ENCODE results near the gene ACR. TPM values are rescaled to one million over a fixed set of nuclear protein-coding genes. Genes with fewer than 3 reads are reported as not detected.

ACR gene
- total RNA-seq, 1 experiment from 2014 or later: not detected

GRCh38 chr22:50699756-50700386 is 38.1 kb upstream of the ACR start:
- peaks cover 17% of the 10 kb centered on the region; the same call in 1 of the 2 replicates for H3K27me3 ChIP-seq
- no peak overlapping the region for H3K4me3 ChIP-seq
- DNase-seq: peak in 1 of 2 experiments; percentile 16
- no peaks in the 10 kb centered on the region for H3K9me3 ChIP-seq (replicated peaks)
- no peaks in the 10 kb centered on the region for H3K4me1 ChIP-seq
- no peak overlapping the region for H3K27ac ChIP-seq
- H3K36me3 ChIP-seq: no peaks in the 10 kb centered on the region

- no peak for DNase-seq
- Histone ChIP-seq H3K36me3 (no peaks in the 10 kb centered on the region), H3K4me3 (no peak overlapping the region), H3K9me3 (replicated peaks) (no peaks in the 10 kb centered on the region), H3K27me3 (peaks cover 17% of the 10 kb centered on the region; the same call in 1 of the 2 replicates), H3K4me1 (no peaks in the 10 kb centered on the region), H3K27ac (no peak overlapping the region)
These were observed 37.5 kb upstream of the ACR start for GRCh38 chr22:50700387-50701075.

GRCh38 chr22:50701076-50701419 is 37.0 kb upstream of the ACR start:
- Histone ChIP-seq H3K27ac (no peak overlapping the region), H3K36me3 (no peaks in the 10 kb centered on the region), H3K4me1 (no peaks in the 10 kb centered on the region), H3K9me3 (replicated peaks) (no peaks in the 10 kb centered on the region), H3K4me3 (no peak overlapping the region), H3K27me3 (peaks cover 17% of the 10 kb centered on the region; the same call in 1 of the 2 replicates)
- no peak for DNase-seq

GRCh38 chr22:50701428-50702154 is 36.4 kb upstream of the ACR start:
- Histone ChIP-seq H3K27ac (no peak overlapping the region), H3K27me3 (peaks cover 17% of the 10 kb centered on the region; the same call in 1 of the 2 replicates), H3K9me3 (replicated peaks) (no peaks in the 10 kb centered on the region), H3K4me3 (no peak overlapping the region), H3K4me1 (no peaks in the 10 kb centered on the region), H3K36me3 (no peaks in the 10 kb centered on the region)
- DNase-seq: no peak

GRCh38 chr22:50702261-50702671 is 35.7 kb upstream of the ACR start:
- Histone ChIP-seq H3K9me3 (replicated peaks) (no peaks in the 10 kb centered on the region), H3K27me3 (peaks cover 18% of the 10 kb centered on the region), H3K4me3 (no peak overlapping the region), H3K36me3 (no peaks in the 10 kb centered on the region), H3K4me1 (no peaks in the 10 kb centered on the region), H3K27ac (no peak overlapping the region)
- DNase-seq: no peak

- DNase-seq: no peak
- Histone ChIP-seq H3K27me3 (peaks cover 20% of the 10 kb centered on the region), H3K9me3 (replicated peaks) (no peaks in the 10 kb centered on the region), H3K36me3 (no peaks in the 10 kb centered on the region), H3K27ac (no peak overlapping the region), H3K4me1 (no peaks in the 10 kb centered on the region), H3K4me3 (no peak overlapping the region)
These were observed 34.9 kb upstream of the ACR start for GRCh38 chr22:50702821-50703725.

- Histone ChIP-seq H3K36me3 (no peaks in the 10 kb centered on the region), H3K27me3 (peaks cover 19% of the 10 kb centered on the region), H3K4me3 (no peak overlapping the region), H3K27ac (no peak overlapping the region), H3K4me1 (no peaks in the 10 kb centered on the region), H3K9me3 (replicated peaks) (no peaks in the 10 kb centered on the region)
- no peak for DNase-seq
These were observed 34.1 kb upstream of the ACR start for GRCh38 chr22:50703726-50704509.

- no peak for DNase-seq
- Histone ChIP-seq H3K36me3 (no peaks in the 10 kb centered on the region), H3K4me1 (no peaks in the 10 kb centered on the region), H3K4me3 (no peak overlapping the region), H3K27ac (no peak overlapping the region), H3K27me3 (peaks cover 17% of the 10 kb centered on the region), H3K9me3 (replicated peaks) (no peaks in the 10 kb centered on the region)
These were observed 33.3 kb upstream of the ACR start for GRCh38 chr22:50704510-50705218.

- H3K27me3 ChIP-seq: peaks cover 11% of the 10 kb centered on the region
- H3K4me3 ChIP-seq: no peak overlapping the region
- DNase-seq: peak; percentile 82 to 85
These were observed 32.7 kb upstream of the ACR start for GRCh38 chr22:50705219-50705691.

GRCh38 chr22:50705851-50706351 is 32.1 kb upstream of the ACR start:
- H3K4me1 ChIP-seq: no peaks in the 10 kb centered on the region
- H3K4me3 ChIP-seq: no peak overlapping the region
- DNase-seq: no peak
- H3K27ac ChIP-seq: no peak overlapping the region
- H3K27me3 ChIP-seq: peaks cover 7% of the 10 kb centered on the region; the same call in 1 of the 2 replicates
- no peaks in the 10 kb centered on the region for H3K36me3 ChIP-seq
- no peaks in the 10 kb centered on the region for H3K9me3 ChIP-seq (replicated peaks)

More at GRCh38 chr22:50705219-50705691, 32.7 kb upstream of the ACR start:
- H3K4me1 ChIP-seq: no peaks in the 10 kb centered on the region
- H3K27ac ChIP-seq: no peak overlapping the region
- H3K9me3 ChIP-seq (replicated peaks): no peaks in the 10 kb centered on the region
- H3K36me3 ChIP-seq: no peaks in the 10 kb centered on the region

- no peak overlapping the region for H3K4me3 ChIP-seq
- no peak overlapping the region for H3K27ac ChIP-seq
- H3K4me1 ChIP-seq: no peaks in the 10 kb centered on the region
- no peaks in the 10 kb centered on the region for H3K36me3 ChIP-seq
- H3K9me3 ChIP-seq (replicated peaks): no peaks in the 10 kb centered on the region
- DNase-seq: no peak
- peaks cover 7% of the 10 kb centered on the region; the same call in 1 of the 2 replicates for H3K27me3 ChIP-seq
These were observed 31.4 kb upstream of the ACR start for GRCh38 chr22:50706481-50707125.

- no peaks in the 10 kb centered on the region for H3K9me3 ChIP-seq (replicated peaks)
These were observed 29.5 kb upstream of the ACR start for GRCh38 chr22:50708474-50708873.

GRCh38 chr22:50708996-50709395 is 29.0 kb upstream of the ACR start:
- no peak for DNase-seq
- Histone ChIP-seq H3K27ac (no peak overlapping the region), H3K9me3 (replicated peaks) (no peaks in the 10 kb centered on the region), H3K36me3 (no peaks in the 10 kb centered on the region), H3K4me1 (no peaks in the 10 kb centered on the region), H3K27me3 (peaks cover 20% of the 10 kb centered on the region), H3K4me3 (no peak overlapping the region)

More at GRCh38 chr22:50708474-50708873, 29.5 kb upstream of the ACR start:
- peaks cover 16% of the 10 kb centered on the region for H3K27me3 ChIP-seq
- H3K36me3 ChIP-seq: no peaks in the 10 kb centered on the region
- no peaks in the 10 kb centered on the region for H3K4me1 ChIP-seq
- DNase-seq: no peak
- H3K4me3 ChIP-seq: no peak overlapping the region
- H3K27ac ChIP-seq: no peak overlapping the region

Data from SJCRH30 (cell line).